ENCODE data around the gene LYPD6.

DNA sequence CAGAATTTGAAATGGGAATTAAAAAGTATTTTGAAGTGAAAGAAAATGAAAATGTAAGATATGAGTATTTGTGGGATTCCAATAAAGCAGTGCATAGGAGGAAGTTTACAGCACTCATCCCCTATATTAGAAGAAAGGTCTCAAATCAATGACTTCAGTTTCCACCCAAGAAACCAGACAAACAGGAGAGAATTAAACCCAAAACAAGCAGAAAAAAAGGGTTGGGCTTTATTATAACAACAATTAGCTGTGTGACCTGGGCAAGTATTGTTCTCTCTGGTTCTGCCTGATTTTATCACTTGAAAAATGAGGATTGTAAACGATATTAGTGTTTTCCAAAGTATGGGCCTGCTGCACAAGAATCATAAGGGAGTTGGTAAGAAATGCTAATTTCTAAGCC, 18.3 kb upstream of the LYPD6 start:
- TF ChIP-seq EZH2 (IDR thresholded peaks at IDR 0.05) (no peak), EZH2phosphoT487 (IDR thresholded peaks at IDR 0.05) (no peak)
- TF ChIP-seq, protein P1, sequence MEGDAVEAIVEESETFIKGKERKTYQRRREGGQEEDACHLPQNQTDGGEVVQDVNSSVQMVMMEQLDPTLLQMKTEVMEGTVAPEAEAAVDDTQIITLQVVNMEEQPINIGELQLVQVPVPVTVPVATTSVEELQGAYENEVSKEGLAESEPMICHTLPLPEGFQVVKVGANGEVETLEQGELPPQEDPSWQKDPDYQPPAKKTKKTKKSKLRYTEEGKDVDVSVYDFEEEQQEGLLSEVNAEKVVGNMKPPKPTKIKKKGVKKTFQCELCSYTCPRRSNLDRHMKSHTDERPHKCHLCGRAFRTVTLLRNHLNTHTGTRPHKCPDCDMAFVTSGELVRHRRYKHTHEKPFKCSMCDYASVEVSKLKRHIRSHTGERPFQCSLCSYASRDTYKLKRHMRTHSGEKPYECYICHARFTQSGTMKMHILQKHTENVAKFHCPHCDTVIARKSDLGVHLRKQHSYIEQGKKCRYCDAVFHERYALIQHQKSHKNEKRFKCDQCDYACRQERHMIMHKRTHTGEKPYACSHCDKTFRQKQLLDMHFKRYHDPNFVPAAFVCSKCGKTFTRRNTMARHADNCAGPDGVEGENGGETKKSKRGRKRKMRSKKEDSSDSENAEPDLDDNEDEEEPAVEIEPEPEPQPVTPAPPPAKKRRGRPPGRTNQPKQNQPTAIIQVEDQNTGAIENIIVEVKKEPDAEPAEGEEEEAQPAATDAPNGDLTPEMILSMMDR (IDR thresholded peaks at IDR 0.05): no peak
